ENCODE measurements around the gene HERC3.

DNA sequence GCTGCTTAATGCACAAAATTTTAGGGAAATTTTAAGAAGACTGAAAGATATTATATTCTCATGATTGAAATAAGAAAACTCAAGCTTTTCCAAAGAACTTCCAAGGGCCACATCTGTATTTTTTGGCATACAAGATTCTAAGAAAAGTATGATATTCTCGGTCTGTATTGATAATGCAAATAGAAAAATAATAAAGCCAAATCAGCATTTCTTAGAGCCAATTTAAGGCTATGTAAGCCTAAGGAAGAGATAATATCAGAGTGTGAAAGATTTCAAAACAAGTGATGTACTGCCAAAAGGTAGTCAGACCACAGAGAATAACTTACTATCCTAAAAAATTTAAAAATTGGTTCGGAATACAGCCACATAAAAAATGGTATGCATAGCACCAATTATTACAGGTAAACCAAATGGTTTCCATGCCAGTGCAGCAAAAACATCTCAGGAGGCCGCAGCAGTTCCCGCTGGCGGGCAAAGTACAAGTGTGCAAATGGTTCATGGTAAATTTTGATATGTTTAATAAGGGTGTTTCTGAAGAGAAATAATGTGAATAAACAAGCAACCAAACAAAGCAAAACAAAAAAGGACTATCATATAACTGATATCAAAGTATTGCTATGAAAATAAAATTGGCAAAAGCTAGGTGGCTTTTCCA is 140.6 kb downstream of the HERC3 start:
- no peak for TF ChIP-seq POLR2AphosphoS5 (IDR thresholded peaks at IDR 0.05; ENCODE audit: low read depth)
- TF ChIP-seq, protein P1, sequence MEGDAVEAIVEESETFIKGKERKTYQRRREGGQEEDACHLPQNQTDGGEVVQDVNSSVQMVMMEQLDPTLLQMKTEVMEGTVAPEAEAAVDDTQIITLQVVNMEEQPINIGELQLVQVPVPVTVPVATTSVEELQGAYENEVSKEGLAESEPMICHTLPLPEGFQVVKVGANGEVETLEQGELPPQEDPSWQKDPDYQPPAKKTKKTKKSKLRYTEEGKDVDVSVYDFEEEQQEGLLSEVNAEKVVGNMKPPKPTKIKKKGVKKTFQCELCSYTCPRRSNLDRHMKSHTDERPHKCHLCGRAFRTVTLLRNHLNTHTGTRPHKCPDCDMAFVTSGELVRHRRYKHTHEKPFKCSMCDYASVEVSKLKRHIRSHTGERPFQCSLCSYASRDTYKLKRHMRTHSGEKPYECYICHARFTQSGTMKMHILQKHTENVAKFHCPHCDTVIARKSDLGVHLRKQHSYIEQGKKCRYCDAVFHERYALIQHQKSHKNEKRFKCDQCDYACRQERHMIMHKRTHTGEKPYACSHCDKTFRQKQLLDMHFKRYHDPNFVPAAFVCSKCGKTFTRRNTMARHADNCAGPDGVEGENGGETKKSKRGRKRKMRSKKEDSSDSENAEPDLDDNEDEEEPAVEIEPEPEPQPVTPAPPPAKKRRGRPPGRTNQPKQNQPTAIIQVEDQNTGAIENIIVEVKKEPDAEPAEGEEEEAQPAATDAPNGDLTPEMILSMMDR (IDR thresholded peaks at IDR 0.05; ENCODE audit: insufficient read depth, low read length) = no peak
- no peak for TF ChIP-seq SPI1 (IDR thresholded peaks at IDR 0.05; ENCODE audit: borderline replicate concordance, low read depth)
- TF ChIP-seq GABPA (IDR thresholded peaks at IDR 0.05; ENCODE audit: low read depth) = no peak

Data from HL-60 (cell line).